Activated T-helper 17 cell treated with anti-CD3 and anti-CD28 coated beads, Interleukin-2, amount 50 U/mL, for 72 hours (primary cell): ENCODE results near the gene TRABD. TPM values are rescaled to one million over a fixed set of nuclear protein-coding genes. Genes with fewer than 3 reads are reported as not detected.

Source experiments
- ATAC-seq: fragments of 150-1000 bp; cut with Tn5 transposase; replicated peaks from 2 replicates; pipeline ENCODE4 v1.10.0; 2021; ENCODE audit warnings: mild to moderate bottlenecking, moderate library complexity
- H3K27ac Mint-ChIP-seq: one replicate; pipeline ENCODE4 v1.8.0; 2022; ENCODE audit warnings: mixed read lengths
- H3K27me3 Mint-ChIP-seq: one replicate; pipeline ENCODE4 v1.8.0; 2022; ENCODE audit warnings: mixed read lengths
- H3K36me3 Mint-ChIP-seq: one replicate; pipeline ENCODE4 v1.8.0; 2022; ENCODE audit warnings: low read depth, mild to moderate bottlenecking, mixed read lengths
- H3K4me1 Mint-ChIP-seq: one replicate; pipeline ENCODE4 v1.8.0; 2022; ENCODE audit warnings: mixed read lengths
- H3K4me3 Mint-ChIP-seq: one replicate; pipeline ENCODE4 v1.8.0; 2022; ENCODE audit warnings: mild to moderate bottlenecking, mixed read lengths
- H3K9me3 Mint-ChIP-seq: one replicate; pipeline ENCODE4 v1.8.0; 2022; ENCODE audit warnings: mixed read lengths
- total RNA-seq, 2 donors: library from RNA; stranded (reverse); gene quantifications; one replicate each; pipeline ENCODE4 v1.2.3, GENCODE V29; 2022

Gene TRABD
- total RNA-seq, 2 donors from 2014 or later, result 70.1 to 116 TPM

GRCh38 chr22:50229370-50229769 is 43.7 kb downstream of the TRABD start:
- H3K4me3 Mint-ChIP-seq, result no peak overlapping the region
- H3K36me3 Mint-ChIP-seq, result peaks cover 74% of the 10 kb centered on the region
- no peaks in the 10 kb centered on the region for H3K27me3 Mint-ChIP-seq
- peaks cover 17% of the 10 kb centered on the region for H3K4me1 Mint-ChIP-seq
- peak overlapping the region; percentile 69 for H3K27ac Mint-ChIP-seq
- ATAC-seq, result no peak
- H3K9me3 Mint-ChIP-seq, result no peaks in the 10 kb centered on the region

GRCh38 chr22:50232481-50233151 is 46.9 kb downstream of the TRABD start:
- no peak for ATAC-seq
- Mint-ChIP-seq H3K4me1 (peaks cover 27% of the 10 kb centered on the region), H3K27me3 (no peaks in the 10 kb centered on the region), H3K36me3 (peaks cover 75% of the 10 kb centered on the region), H3K4me3 (no peak overlapping the region), H3K27ac (no peak overlapping the region), H3K9me3 (no peaks in the 10 kb centered on the region)

GRCh38 chr22:50233223-50233622 is 47.5 kb downstream of the TRABD start:
- peaks cover 27% of the 10 kb centered on the region for H3K4me1 Mint-ChIP-seq
- H3K27ac Mint-ChIP-seq, result no peak overlapping the region
- H3K9me3 Mint-ChIP-seq, result no peaks in the 10 kb centered on the region
- ATAC-seq, result no peak
- H3K27me3 Mint-ChIP-seq, result no peaks in the 10 kb centered on the region
- H3K4me3 Mint-ChIP-seq, result no peak overlapping the region
- peaks cover 81% of the 10 kb centered on the region for H3K36me3 Mint-ChIP-seq

GRCh38 chr22:50236731-50237409 is 51.2 kb downstream of the TRABD start:
- no peaks in the 10 kb centered on the region for H3K27me3 Mint-ChIP-seq
- peaks cover 27% of the 10 kb centered on the region for H3K4me1 Mint-ChIP-seq
- H3K27ac Mint-ChIP-seq, result no peak overlapping the region
- ATAC-seq, result no peak
- no peaks in the 10 kb centered on the region for H3K9me3 Mint-ChIP-seq
- peaks cover 80% of the 10 kb centered on the region for H3K36me3 Mint-ChIP-seq
- no peak overlapping the region for H3K4me3 Mint-ChIP-seq

DNA sequence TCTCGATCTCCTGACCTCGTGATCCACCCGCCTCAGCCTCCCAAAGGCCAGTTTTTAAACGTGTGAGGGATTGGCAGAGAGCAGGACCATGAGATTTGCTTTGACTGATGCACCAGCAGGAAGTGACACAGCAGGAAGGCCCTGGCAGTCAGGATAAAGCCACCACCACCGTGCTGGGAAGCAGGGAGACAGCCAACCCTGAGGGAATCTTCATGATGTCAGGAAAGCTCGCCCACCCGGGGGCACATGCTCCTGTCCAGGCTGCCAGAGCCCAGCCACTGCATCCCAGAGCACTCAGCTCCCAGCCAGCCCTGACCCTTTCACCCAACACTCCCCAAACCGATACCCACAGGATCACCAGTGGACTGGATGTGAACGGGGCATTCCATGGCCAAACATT is 53.0 kb downstream of the TRABD start:
- H3K36me3 Mint-ChIP-seq, result peaks cover 76% of the 10 kb centered on the region
- ATAC-seq, result no peak
- H3K4me1 Mint-ChIP-seq, result peaks cover 26% of the 10 kb centered on the region
- no peak overlapping the region for H3K4me3 Mint-ChIP-seq
- H3K27me3 Mint-ChIP-seq, result no peaks in the 10 kb centered on the region
- no peak overlapping the region for H3K27ac Mint-ChIP-seq
- H3K9me3 Mint-ChIP-seq, result no peaks in the 10 kb centered on the region

DNA sequence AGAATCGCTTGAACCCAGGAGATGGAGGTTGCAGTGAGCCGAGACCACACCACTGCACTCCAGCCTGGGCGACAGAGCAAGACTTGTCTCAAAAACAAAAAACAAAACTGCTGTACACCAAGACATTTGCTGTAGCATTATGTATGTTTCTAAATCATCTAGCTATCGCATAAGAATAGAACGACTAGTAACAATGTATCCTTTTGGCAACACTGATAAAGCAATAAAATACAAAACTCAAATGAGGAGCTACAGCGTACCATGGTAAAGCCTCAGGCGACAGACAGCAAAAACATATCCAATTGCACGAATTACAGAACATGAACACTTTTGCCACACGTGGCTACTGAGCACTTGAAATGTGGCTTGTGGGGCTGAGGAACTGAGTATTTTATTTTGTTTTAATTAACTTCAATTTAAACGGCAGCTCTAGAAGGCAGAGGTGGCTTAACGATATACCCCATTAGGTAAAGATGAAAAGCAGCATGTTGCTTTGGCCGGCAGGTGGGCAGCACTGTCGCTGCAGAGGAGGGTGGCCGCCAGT is 56.8 kb downstream of the TRABD start:
- peaks cover 80% of the 10 kb centered on the region for H3K36me3 Mint-ChIP-seq
- no peaks in the 10 kb centered on the region for H3K27me3 Mint-ChIP-seq
- peaks cover 18% of the 10 kb centered on the region for H3K4me1 Mint-ChIP-seq
- no peaks in the 10 kb centered on the region for H3K9me3 Mint-ChIP-seq
- peak overlapping the region; percentile 66 for H3K27ac Mint-ChIP-seq
- peak overlapping the region; percentile 87 for H3K4me3 Mint-ChIP-seq
- ATAC-seq, result no peak

GRCh38 chr22:50243685-50244419 is 58.1 kb downstream of the TRABD start:
- ATAC-seq, result no peak
- no peaks in the 10 kb centered on the region for H3K27me3 Mint-ChIP-seq
- H3K4me3 Mint-ChIP-seq, result peak overlapping the region; percentile 87
- no peaks in the 10 kb centered on the region for H3K9me3 Mint-ChIP-seq
- peak overlapping the region; percentile 96 for H3K27ac Mint-ChIP-seq
- peaks cover 76% of the 10 kb centered on the region for H3K36me3 Mint-ChIP-seq
- H3K4me1 Mint-ChIP-seq, result peaks cover 23% of the 10 kb centered on the region

GRCh38 chr22:50244420-50245213 is 58.9 kb downstream of the TRABD start, which contains the start of gene TUBGCP6:
TSS of gene TUBGCP6 (minus strand) at chr22:50245023. CDS start at chr22:50244459, 564 bp downstream.
- ATAC-seq, result peak; percentile 91
- Mint-ChIP-seq H3K36me3 (peaks cover 70% of the 10 kb centered on the region), H3K4me1 (peaks cover 23% of the 10 kb centered on the region), H3K9me3 (no peaks in the 10 kb centered on the region), H3K4me3 (peak within 1 kb of the TSS; percentile 87), H3K27ac (peak within 1 kb of the TSS; percentile 96), H3K27me3 (no peaks in the 10 kb centered on the region)

GRCh38 chr22:50245214-50246072 is 59.7 kb downstream of the TRABD start:
- H3K27ac Mint-ChIP-seq, result peak overlapping the region; percentile 96
- H3K4me1 Mint-ChIP-seq, result peaks cover 23% of the 10 kb centered on the region
- no peaks in the 10 kb centered on the region for H3K9me3 Mint-ChIP-seq
- H3K4me3 Mint-ChIP-seq, result peak overlapping the region; percentile 87
- peaks cover 62% of the 10 kb centered on the region for H3K36me3 Mint-ChIP-seq
- H3K27me3 Mint-ChIP-seq, result no peaks in the 10 kb centered on the region
- no peak for ATAC-seq

- Mint-ChIP-seq H3K27ac (no peak overlapping the region), H3K36me3 (peaks cover 51% of the 10 kb centered on the region), H3K27me3 (no peaks in the 10 kb centered on the region)
Observed at GRCh38 chr22:50246242-50247175, 60.8 kb downstream of the TRABD start.

GRCh38 chr22:50247748-50248147 is 62.0 kb downstream of the TRABD start:
- peaks cover 39% of the 10 kb centered on the region for H3K36me3 Mint-ChIP-seq
- no peaks in the 10 kb centered on the region for H3K9me3 Mint-ChIP-seq
- peak overlapping the region; percentile 73 for H3K27ac Mint-ChIP-seq
- H3K4me1 Mint-ChIP-seq, result peaks cover 13% of the 10 kb centered on the region
- H3K4me3 Mint-ChIP-seq, result peak overlapping the region; percentile 87
- no peaks in the 10 kb centered on the region for H3K27me3 Mint-ChIP-seq
- peak; percentile 12 for ATAC-seq

More at GRCh38 chr22:50246242-50247175, 60.8 kb downstream of the TRABD start:
- no peak for ATAC-seq
- Mint-ChIP-seq H3K4me3 (peak overlapping the region; percentile 87), H3K9me3 (no peaks in the 10 kb centered on the region), H3K4me1 (peaks cover 16% of the 10 kb centered on the region)
